NCI-H82 (cell line): ENCODE results near the gene KYAT1.
A peak's percentile ranks its signal among the peaks of the same experiment; 100 is the strongest.
"Not testable (repeated sequence)": the region's sequence is repeated elsewhere in the genome, so short reads cannot be mapped to it uniquely, and the experiment has no call there.

Source experiments
- DNase-seq: peaks from one replicate; lab custom pipeline; 2025; lab: John Stamatoyannopoulos, UW

The KYAT1 gene

GRCh38 chr9:128885376-128885775, 3.6 kb upstream of the KYAT1 start:
- DNase-seq = no peak

- DNase-seq = no peak
Measured at GRCh38 chr9:128884164-128884563, 2.4 kb upstream of the KYAT1 start.

GRCh38 chr9:128882677-128883603, 1.2 kb upstream of the KYAT1 start:
- DNase-seq = peak; percentile 42

- DNase-seq = peak; percentile 15
Measured at GRCh38 chr9:128877852-128878251, 3.9 kb downstream of the KYAT1 start.

- DNase-seq = not testable (repeated sequence)
Measured at GRCh38 chr9:128870941-128871265, 10.8 kb downstream of the KYAT1 start.

GRCh38 chr9:128870128-128870940, 11.4 kb downstream of the KYAT1 start:
- no peak for DNase-seq

- peak; percentile 86 for DNase-seq
Measured at GRCh38 chr9:128863647-128864046, 18.1 kb downstream of the KYAT1 start.

GRCh38 chr9:128862401-128862851, 19.3 kb downstream of the KYAT1 start:
- DNase-seq = no peak

- DNase-seq = no peak
Measured at GRCh38 chr9:128861501-128861900, 20.2 kb downstream of the KYAT1 start.

GRCh38 chr9:128860937-128861336, 20.8 kb downstream of the KYAT1 start:
- no peak for DNase-seq

- not testable (repeated sequence) for DNase-seq
Measured at GRCh38 chr9:128858476-128858875, 23.3 kb downstream of the KYAT1 start.

- peak; percentile 14 for DNase-seq
Measured at GRCh38 chr9:128854454-128854853, 27.3 kb downstream of the KYAT1 start.

GRCh38 chr9:128852646-128853045, 29.1 kb downstream of the KYAT1 start:
- DNase-seq = not testable (repeated sequence)

GRCh38 chr9:128851779-128852600, 29.8 kb downstream of the KYAT1 start:
- peak; percentile 67 for DNase-seq

GRCh38 chr9:128851024-128851423, 30.7 kb downstream of the KYAT1 start:
- not testable (repeated sequence) for DNase-seq

GRCh38 chr9:128847803-128848202, 33.9 kb downstream of the KYAT1 start:
- DNase-seq = no peak

GRCh38 chr9:128846680-128847030, 35.1 kb downstream of the KYAT1 start:
- no peak for DNase-seq

GRCh38 chr9:128845186-128845931, 36.4 kb downstream of the KYAT1 start:
- DNase-seq = peak; percentile 24

GRCh38 chr9:128843171-128843570, 38.6 kb downstream of the KYAT1 start:
- not testable (repeated sequence) for DNase-seq

GRCh38 chr9:128841694-128842492, 39.9 kb downstream of the KYAT1 start:
- DNase-seq = no peak
